ENCODE results near the gene ANKRD37. TPM values are rescaled to one million over a fixed set of nuclear protein-coding genes. Genes with fewer than 3 reads are reported as not detected.

Gene ANKRD37
- total RNA-seq, 4 donors from 2014 or later: 10.9 to 19.2 (median 17.8) TPM

GRCh38 chr4:185370268-185370949 is 26.2 kb upstream of the ANKRD37 start:
- TF ChIP-seq, protein P1, sequence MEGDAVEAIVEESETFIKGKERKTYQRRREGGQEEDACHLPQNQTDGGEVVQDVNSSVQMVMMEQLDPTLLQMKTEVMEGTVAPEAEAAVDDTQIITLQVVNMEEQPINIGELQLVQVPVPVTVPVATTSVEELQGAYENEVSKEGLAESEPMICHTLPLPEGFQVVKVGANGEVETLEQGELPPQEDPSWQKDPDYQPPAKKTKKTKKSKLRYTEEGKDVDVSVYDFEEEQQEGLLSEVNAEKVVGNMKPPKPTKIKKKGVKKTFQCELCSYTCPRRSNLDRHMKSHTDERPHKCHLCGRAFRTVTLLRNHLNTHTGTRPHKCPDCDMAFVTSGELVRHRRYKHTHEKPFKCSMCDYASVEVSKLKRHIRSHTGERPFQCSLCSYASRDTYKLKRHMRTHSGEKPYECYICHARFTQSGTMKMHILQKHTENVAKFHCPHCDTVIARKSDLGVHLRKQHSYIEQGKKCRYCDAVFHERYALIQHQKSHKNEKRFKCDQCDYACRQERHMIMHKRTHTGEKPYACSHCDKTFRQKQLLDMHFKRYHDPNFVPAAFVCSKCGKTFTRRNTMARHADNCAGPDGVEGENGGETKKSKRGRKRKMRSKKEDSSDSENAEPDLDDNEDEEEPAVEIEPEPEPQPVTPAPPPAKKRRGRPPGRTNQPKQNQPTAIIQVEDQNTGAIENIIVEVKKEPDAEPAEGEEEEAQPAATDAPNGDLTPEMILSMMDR (IDR thresholded peaks at IDR 0.05; ENCODE audit: low read depth): no peak

DNA sequence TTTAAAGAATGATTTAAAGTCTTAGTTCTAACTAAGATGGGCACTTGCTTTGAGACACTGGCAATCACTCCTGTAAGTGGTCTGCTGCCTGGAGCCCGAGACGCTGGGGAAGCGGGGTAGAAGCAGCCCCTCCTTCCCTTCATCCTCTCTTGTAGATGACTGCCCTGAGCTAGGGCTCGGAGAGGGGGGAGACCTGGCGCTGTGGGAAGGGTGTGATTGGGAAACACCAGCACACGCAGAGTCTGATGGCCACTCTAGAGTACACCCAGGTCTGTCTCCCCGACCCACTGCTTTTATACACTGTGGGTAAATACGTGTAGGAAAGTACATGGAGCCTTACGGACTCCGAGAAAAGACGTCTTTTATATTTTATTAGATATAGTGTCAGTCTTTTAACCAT is 24.9 kb upstream of the ANKRD37 start:
- TF ChIP-seq, protein P1 (IDR thresholded peaks at IDR 0.05; ENCODE audit: low read depth): no peak

DNA sequence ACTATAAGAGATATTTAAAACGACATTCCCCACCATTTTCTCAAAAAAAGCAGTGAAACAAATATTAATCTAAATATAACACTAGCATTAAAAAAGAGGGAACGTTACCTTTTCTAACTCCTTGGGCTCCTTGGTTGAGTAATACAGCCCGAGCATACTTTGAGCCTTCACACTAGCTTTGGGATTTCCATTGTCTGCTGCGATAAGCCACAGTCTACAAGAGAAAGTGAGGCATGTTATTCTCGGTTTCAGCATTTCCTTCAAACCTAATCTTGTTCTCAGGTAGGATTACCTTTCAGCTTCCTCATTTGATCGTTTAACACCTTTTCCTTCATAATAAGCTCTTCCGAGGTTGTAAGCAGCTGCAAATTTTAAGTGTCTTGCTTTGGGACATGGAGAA is 22.6 kb upstream of the ANKRD37 start:
- TF ChIP-seq, protein P1 (IDR thresholded peaks at IDR 0.05; ENCODE audit: low read depth): no peak

- TF ChIP-seq, protein P1 (IDR thresholded peaks at IDR 0.05; ENCODE audit: low read depth): no peak
Measured at GRCh38 chr4:185374573-185374972, 22.1 kb upstream of the ANKRD37 start.

GRCh38 chr4:185378264-185378663 is 18.4 kb upstream of the ANKRD37 start:
- TF ChIP-seq, protein P1 (IDR thresholded peaks at IDR 0.05; ENCODE audit: low read depth): no peak

GRCh38 chr4:185379326-185380295 is 17.0 kb upstream of the ANKRD37 start:
- TF ChIP-seq, protein P1 (IDR thresholded peaks at IDR 0.05; ENCODE audit: low read depth): no peak

DNA sequence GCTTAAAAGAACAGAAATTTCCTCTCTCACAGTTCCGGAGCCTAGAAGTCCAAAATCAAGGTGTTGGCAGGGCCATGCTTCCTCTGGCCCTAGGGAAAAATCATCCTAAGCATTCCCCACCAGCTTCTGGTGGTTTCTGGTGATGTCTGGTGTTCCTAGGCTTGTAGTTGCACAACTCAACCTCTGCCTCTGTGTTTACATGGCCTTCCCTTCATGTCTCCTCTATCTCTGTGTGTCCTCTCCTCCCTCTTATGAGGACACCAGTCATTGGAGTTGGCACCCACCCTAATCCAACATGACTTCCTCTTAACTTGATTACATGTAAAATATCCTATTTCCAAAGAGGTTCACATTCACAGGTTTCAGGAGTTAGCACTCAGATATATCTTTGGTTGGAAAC is 16.3 kb upstream of the ANKRD37 start:
- TF ChIP-seq, protein P1 (IDR thresholded peaks at IDR 0.05; ENCODE audit: low read depth): no peak

Measured in subcutaneous adipose tissue (tissue), 4 donors.